Measurements from ENCODE around the gene DPRX.

DNA sequence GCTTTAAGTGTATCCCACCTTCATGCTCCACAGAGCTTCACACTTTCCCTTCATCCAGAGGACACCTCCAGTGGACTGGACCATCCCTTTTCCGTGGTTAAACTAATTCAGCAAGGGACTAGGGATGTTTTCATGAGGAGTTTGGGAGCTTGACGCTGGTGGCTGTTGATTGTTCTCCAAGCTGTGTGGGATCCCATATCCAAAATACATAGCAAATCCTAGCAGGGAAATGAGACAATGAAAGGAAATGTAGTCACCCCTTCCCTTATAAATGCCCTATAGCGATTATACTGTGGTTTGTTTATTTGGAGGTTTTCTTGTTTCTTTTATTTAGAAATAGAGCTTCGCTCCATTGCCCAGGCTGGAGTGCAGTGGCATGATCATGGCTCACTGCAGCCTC lies 31.6 kb upstream of the DPRX start:
- no peak for TF ChIP-seq POLR2A (IDR thresholded peaks at IDR 0.05)
- TF ChIP-seq, protein P1, sequence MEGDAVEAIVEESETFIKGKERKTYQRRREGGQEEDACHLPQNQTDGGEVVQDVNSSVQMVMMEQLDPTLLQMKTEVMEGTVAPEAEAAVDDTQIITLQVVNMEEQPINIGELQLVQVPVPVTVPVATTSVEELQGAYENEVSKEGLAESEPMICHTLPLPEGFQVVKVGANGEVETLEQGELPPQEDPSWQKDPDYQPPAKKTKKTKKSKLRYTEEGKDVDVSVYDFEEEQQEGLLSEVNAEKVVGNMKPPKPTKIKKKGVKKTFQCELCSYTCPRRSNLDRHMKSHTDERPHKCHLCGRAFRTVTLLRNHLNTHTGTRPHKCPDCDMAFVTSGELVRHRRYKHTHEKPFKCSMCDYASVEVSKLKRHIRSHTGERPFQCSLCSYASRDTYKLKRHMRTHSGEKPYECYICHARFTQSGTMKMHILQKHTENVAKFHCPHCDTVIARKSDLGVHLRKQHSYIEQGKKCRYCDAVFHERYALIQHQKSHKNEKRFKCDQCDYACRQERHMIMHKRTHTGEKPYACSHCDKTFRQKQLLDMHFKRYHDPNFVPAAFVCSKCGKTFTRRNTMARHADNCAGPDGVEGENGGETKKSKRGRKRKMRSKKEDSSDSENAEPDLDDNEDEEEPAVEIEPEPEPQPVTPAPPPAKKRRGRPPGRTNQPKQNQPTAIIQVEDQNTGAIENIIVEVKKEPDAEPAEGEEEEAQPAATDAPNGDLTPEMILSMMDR (IDR thresholded peaks at IDR 0.05) = no peak
